ENCODE data around the gene TRAPPC2L. TPM values are rescaled to one million over a fixed set of nuclear protein-coding genes. Genes with fewer than 3 reads are reported as not detected.

Gene TRAPPC2L, protein sequence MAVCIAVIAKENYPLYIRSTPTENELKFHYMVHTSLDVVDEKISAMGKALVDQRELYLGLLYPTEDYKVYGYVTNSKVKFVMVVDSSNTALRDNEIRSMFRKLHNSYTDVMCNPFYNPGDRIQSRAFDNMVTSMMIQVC
- total RNA-seq, result 48.3 and 58.2 TPM in 2 replicates

DNA sequence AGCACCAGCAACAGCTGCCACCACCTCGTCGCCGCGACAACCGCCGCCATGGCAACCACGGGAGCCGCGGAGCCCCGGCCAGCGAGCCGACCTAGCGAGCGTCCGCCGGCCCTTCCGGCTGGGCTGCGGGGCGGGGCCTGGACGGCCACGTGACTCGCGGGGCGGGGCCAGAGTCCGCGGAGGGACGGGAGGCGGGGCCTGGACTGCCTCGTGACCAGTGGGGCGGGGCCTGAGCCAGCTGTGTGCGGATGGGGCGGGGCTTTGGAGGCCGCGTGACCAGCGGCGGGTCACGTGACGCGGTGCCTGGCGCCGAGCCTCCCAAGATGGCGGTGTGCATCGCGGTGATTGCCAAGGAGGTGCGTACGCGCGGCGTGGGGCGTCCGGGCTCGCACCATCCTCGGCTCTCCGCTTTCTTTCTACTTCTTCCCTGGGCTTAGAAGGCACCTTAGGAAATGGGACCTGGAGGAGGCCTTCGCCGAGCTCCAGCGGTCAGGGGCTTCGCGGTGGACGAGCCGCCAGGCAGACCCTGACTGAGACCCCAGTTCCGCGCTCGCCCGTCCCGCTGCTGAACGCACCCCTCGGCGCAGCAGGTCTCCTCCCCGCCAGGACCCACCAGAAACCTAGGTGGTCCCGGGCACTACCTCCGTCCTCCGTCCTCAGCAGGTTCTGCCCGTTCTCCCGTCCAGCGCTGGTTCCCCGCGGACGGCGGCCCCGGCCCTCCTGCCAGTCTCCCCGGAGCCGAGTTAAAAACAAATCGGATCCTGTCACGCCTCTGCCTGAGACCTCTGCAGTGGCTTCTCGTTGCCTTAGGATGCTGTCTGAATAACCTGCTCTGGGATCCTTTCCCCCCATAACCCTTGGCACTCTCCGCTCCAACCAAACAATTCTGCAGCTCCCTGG lies at the start of gene TRAPPC2L, which contains the start of gene GALNS:
TRAPPC2L (plus strand) TSS at position 300 of the 900 bp plus-strand sequence; CDS start at position 324, 24 bp downstream.
GALNS (minus strand) TSS at position 120 of the 900 bp plus-strand sequence; CDS start at position 50, 70 bp downstream.
- TF ChIP-seq, protein P1, sequence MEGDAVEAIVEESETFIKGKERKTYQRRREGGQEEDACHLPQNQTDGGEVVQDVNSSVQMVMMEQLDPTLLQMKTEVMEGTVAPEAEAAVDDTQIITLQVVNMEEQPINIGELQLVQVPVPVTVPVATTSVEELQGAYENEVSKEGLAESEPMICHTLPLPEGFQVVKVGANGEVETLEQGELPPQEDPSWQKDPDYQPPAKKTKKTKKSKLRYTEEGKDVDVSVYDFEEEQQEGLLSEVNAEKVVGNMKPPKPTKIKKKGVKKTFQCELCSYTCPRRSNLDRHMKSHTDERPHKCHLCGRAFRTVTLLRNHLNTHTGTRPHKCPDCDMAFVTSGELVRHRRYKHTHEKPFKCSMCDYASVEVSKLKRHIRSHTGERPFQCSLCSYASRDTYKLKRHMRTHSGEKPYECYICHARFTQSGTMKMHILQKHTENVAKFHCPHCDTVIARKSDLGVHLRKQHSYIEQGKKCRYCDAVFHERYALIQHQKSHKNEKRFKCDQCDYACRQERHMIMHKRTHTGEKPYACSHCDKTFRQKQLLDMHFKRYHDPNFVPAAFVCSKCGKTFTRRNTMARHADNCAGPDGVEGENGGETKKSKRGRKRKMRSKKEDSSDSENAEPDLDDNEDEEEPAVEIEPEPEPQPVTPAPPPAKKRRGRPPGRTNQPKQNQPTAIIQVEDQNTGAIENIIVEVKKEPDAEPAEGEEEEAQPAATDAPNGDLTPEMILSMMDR (conservative IDR thresholded peaks at IDR 0.05; ENCODE audit: low read depth, low read length), result no peak

DNA sequence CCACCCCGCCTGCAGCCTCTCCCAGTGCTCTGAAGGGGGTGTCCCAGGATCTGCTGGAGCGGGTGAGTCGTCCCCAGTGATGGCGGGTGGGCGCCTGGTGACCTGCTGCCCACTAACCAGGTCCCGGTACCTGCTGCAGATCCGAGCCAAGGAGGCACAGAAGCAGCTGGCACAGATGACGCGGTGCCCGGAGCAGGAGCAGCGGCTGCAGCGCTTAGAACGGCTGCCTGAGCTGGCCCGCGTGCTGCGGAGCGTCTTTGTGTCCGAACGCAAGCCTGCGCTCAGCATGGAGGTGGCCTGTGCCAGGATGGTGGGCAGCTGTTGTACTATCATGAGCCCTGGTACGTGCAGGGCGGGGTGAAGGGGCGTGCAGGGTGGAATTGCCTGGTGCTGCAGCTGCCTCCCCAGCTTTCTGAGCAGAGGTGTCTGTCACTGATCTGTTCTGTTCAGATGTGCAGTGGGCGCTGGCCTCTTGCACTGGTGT lies 49.7 kb upstream of the TRAPPC2L start:
- TF ChIP-seq, protein P1 (conservative IDR thresholded peaks at IDR 0.05; ENCODE audit: low read depth, low read length), result no peak
- H3K4me3 ChIP-seq (ENCODE audit: low read depth, low read length), result no peak overlapping the region
- no peak for DNase-seq (ENCODE audit: low read depth)

More for the DNA sequence above, at the start of gene TRAPPC2L, which contains the start of gene GALNS:
- peak within 1 kb of the TSS; percentile 98 for H3K4me3 ChIP-seq (ENCODE audit: low read depth, low read length)
- DNase-seq (ENCODE audit: low read depth), result peak; percentile 20

DNA sequence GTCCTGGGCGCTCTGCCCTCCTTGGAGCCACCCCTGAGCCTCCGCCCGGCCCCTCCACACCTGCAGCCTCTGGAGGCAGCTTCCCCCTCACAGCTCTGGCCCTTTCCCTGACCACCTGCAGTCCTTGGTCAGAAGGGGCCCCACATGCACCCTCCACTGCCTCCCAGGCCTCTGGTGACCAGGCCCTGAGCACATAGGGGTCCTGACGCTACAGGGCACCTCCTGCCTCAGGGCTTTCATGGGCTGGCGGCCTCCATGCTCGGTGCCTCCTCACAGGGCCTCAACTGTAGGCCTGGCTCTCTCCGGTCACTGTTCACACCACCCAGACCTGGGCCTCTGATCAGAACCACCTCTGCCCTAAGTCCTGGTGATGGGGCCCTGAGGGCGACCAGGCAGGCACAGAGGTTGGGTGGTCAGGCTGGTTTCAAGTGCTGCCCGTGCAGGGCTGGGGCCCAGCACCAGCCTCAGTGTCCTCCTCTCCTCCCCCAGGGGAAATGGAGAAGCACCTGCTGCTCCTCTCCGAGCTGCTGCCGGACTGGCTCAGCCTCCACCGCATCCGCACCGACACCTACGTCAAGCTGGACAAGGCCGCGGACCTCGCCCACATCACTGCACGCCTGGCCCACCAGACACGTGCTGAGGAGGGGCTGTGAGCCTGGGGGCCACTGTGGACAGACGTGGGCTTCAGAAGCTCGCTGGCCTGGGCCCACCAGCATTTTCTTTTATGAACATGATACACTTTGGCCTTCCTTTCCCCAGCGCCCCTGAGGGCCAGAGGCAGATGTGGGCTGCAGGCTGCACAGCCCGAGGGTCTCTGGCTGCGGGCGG lies 49.1 kb upstream of the TRAPPC2L start:
- DNase-seq (ENCODE audit: low read depth), result no peak
- TF ChIP-seq, protein P1 (conservative IDR thresholded peaks at IDR 0.05; ENCODE audit: low read depth, low read length), result no peak
- H3K4me3 ChIP-seq (ENCODE audit: low read depth, low read length), result no peak overlapping the region

DNA sequence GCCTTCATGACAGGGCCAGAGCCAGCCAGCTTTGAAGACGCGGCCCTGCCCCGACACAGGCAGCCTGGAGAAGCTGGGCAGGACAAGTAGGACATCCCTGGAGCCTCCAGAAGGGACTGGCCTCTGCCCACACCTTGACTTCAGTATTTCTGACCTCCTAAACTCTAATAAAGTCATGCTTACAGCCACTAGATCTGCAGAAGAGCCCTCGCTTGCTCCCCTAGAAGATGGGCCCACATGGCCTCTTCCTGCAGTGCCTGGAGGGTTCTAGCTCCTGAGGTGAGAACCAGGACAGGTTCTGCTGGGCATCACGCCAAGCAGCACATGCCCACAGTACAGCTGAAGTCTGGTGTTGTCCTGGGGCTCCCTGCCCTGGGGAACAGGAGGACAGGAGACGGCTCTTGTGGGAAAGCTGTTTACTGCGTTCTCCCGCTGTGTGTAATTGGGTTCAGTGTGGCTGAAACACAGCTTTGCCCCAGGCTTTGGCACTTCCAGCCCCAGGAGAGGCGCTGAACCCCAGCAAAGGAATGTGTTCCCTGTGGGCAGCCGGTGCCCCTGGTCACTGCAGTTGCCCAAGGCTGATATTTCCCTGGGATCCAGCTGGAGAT lies 47.8 kb upstream of the TRAPPC2L start:
- TF ChIP-seq, protein P1 (conservative IDR thresholded peaks at IDR 0.05; ENCODE audit: low read depth, low read length), result no peak
- DNase-seq (ENCODE audit: low read depth), result no peak
- H3K4me3 ChIP-seq (ENCODE audit: low read depth, low read length), result no peak overlapping the region

DNA sequence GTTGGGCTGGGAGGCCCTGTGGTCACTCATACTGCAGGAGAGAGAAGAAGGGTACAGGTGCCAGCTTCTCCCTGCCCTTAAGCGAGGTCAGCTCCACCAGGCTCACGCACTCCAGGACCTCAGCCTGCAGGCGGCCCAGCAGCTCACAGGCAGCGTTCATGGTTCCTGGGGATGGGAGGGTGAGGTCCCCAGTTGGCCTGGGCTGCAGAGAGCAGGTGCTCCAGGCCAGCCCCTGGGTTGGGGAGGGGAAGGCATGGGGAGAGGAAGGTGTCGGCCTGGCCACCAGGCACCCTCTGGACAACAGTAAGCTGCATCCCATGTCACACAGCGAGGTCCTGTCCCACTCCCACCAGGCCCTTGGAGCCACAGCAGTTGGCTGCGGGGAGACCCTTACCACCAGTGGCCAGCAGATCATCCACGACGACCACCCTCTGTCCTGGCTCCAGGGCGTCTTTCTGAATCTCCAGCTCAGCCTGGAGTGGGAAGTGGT lies 47.2 kb upstream of the TRAPPC2L start:
- no peak overlapping the region for H3K4me3 ChIP-seq (ENCODE audit: low read depth, low read length)
- TF ChIP-seq, protein P1 (conservative IDR thresholded peaks at IDR 0.05; ENCODE audit: low read depth, low read length), result no peak
- DNase-seq (ENCODE audit: low read depth), result no peak
